CD14-positive monocyte (primary cell): Measurements from ENCODE around the gene DUS2. TPM values are rescaled to one million over a fixed set of nuclear protein-coding genes. Genes with fewer than 3 reads are reported as not detected.

ENCODE experiments used
- DNase-seq, 3 donors: peaks; one replicate each; pipeline ENCODE4 v3.0.0-alpha.2; 2011 to 2022
- H2AFZ ChIP-seq: 2 replicates; pipeline ENCODE4 v1.6.0; 2012; ENCODE audit warnings: mild to moderate bottlenecking, low read depth, low read length, inconsistent platforms; ENCODE audit not compliant: insufficient read depth, poor library complexity, severe bottlenecking
- H3K27ac ChIP-seq, 2 donors: 1 replicate in 1 of 2; 2 replicates in 1 of 2; pipeline ENCODE4 v1.5.1; 2012 to 2013; ENCODE audit warnings: low read length in 2 of 2, control low read depth in 1 of 2, inconsistent platforms in 1 of 2, low read depth in 1 of 2, mild to moderate bottlenecking in 1 of 2
- H3K27me3 ChIP-seq, 2 donors: one replicate each; pipeline versions ENCODE4 v1.6.0 to v1.6.1; 2011 to 2013; ENCODE audit warnings: low read length in 2 of 2; ENCODE audit not compliant: control insufficient read depth in 2 of 2, insufficient read depth in 2 of 2
- H3K36me3 ChIP-seq, 2 donors: replicated peaks in 1 of 2; 1 replicate in 1 of 2; 2 replicates in 1 of 2; pipeline versions ENCODE4 v1.5.1 to v1.6.1; 2012 to 2013; ENCODE audit warnings: low read length in 2 of 2, control low read depth in 1 of 2, inconsistent platforms in 1 of 2, mild to moderate bottlenecking in 1 of 2; ENCODE audit not compliant: insufficient read depth in 2 of 2, control insufficient read depth in 1 of 2
- H3K4me1 ChIP-seq, 2 donors: 1 replicate in 1 of 2; 2 replicates in 1 of 2; pipeline versions ENCODE4 v1.5.1 to v1.6.1; 2012 to 2013; ENCODE audit warnings: low read length in 2 of 2, control low read depth in 1 of 2, inconsistent platforms in 1 of 2, mild to moderate bottlenecking in 1 of 2, moderate library complexity in 1 of 2; ENCODE audit not compliant: insufficient read depth in 2 of 2, control insufficient read depth in 1 of 2
- H3K4me2 ChIP-seq: replicated peaks from 2 replicates; pipeline ENCODE3; 2012; ENCODE audit warnings: low read length, moderate library complexity, mild to moderate bottlenecking; ENCODE audit not compliant: poor library complexity, severe bottlenecking; ENCODE audit errors: extremely low read depth
- H3K4me3 ChIP-seq, 3 experiments: fragments of 200-600 bp in 1 of 3; sonication (generic) in 1 of 3; replicated peaks in 1 of 3; 1 replicate in 2 of 3; 2 replicates in 1 of 3; pipeline ENCODE4 v1.5.1; 2011 to 2013; ENCODE audit warnings: low read length in 3 of 3, mild to moderate bottlenecking in 3 of 3, control low read depth in 2 of 3, low read depth in 2 of 3, inconsistent platforms in 1 of 3, moderate library complexity in 1 of 3
- H3K79me2 ChIP-seq: 2 replicates; pipeline ENCODE4 v1.6.0; 2012; ENCODE audit warnings: mild to moderate bottlenecking, control low read depth, inconsistent platforms, low read length, moderate library complexity; ENCODE audit not compliant: insufficient read depth
- H3K9ac ChIP-seq: 2 replicates; pipeline ENCODE4 v1.6.0; 2017; ENCODE audit warnings: low read length, mild to moderate bottlenecking; ENCODE audit not compliant: insufficient read depth, poor library complexity, severe bottlenecking
- H3K9me3 ChIP-seq, 2 donors: replicated peaks in 1 of 2; 1 replicate in 1 of 2; 2 replicates in 1 of 2; pipeline versions ENCODE4 v1.5.1 to v1.6.1; 2012 to 2013; ENCODE audit warnings: low read length in 2 of 2, control low read depth in 1 of 2; ENCODE audit not compliant: control insufficient read depth in 1 of 2, insufficient read depth in 1 of 2
- H4K20me1 ChIP-seq: 2 replicates; pipeline ENCODE4 v1.6.0; 2012; ENCODE audit warnings: mild to moderate bottlenecking, low read length, control low read depth, moderate library complexity; ENCODE audit not compliant: insufficient read depth
- H3K27ac Mint-ChIP-seq, 7 donors: one replicate each; pipeline ENCODE4 v1.8.0; 2020; ENCODE audit warnings: mild to moderate bottlenecking in 7 of 7, mixed read lengths in 7 of 7, moderate library complexity in 6 of 7, inconsistent platforms in 2 of 7
- H3K27me3 Mint-ChIP-seq, 3 donors: one replicate each; pipeline ENCODE4 v1.8.0; 2021 to 2022; ENCODE audit warnings: low read depth in 3 of 3, mild to moderate bottlenecking in 3 of 3, mixed read lengths in 3 of 3, moderate library complexity in 3 of 3, inconsistent platforms in 1 of 3
- H3K36me3 Mint-ChIP-seq, 2 donors: one replicate each; pipeline ENCODE4 v1.8.0; 2020; ENCODE audit warnings: mixed read lengths in 2 of 2, inconsistent platforms in 1 of 2, mild to moderate bottlenecking in 1 of 2
- H3K4me1 Mint-ChIP-seq: one replicate; pipeline ENCODE4 v1.8.0; 2020; ENCODE audit warnings: mild to moderate bottlenecking, mixed read lengths
- H3K4me3 Mint-ChIP-seq, 2 donors: one replicate each; pipeline ENCODE4 v1.8.0; 2020; ENCODE audit warnings: mild to moderate bottlenecking in 2 of 2, mixed read lengths in 2 of 2, moderate library complexity in 1 of 2
- H3K9me3 Mint-ChIP-seq, 7 donors: one replicate each; pipeline ENCODE4 v1.8.0; 2020 to 2022; ENCODE audit warnings: mixed read lengths in 7 of 7, mild to moderate bottlenecking in 6 of 7, moderate library complexity in 6 of 7, inconsistent platforms in 2 of 7
- WGBS: methylation state at CpG from one replicate; pipeline ENCODE4 v1.1.5; 2013; ENCODE audit warnings: missing lambda C conversion rate; ENCODE audit not compliant: insufficient coverage; 5-methylcytosine and 5-hydroxymethylcytosine counted together
- intact Hi-C, 2 donors: fragments of 100-400 bp; cut with micrococcal nuclease; formaldehyde crosslinking; loops; one replicate each; pipeline versions ENCODE4 v1.15.0 to v1.15.1; 2023
- polyA plus RNA-seq, 3 donors: library from polyadenylated mRNA; depleted of rRNA in 1 of 3; unstranded in 2 of 3; stranded (reverse) in 1 of 3; fragments of 300-500 nt in 2 of 3; fragments of >200 nt in 1 of 3; fragmentation: Illumina TruSeq in 2 of 3; gene quantifications; 1 replicate in 2 of 3; 2 replicates in 1 of 3; pipeline ENCODE4 v1.2.3, GENCODE V29; 2012 to 2021
- TF ChIP-seq, protein P1 (sequence below): fragments of 200-600 bp; IDR thresholded peaks from one replicate; pipeline ENCODE4 v1.8.0; 2022; ENCODE audit warnings: antibody characterized with exemption, mild to moderate bottlenecking

The DUS2 gene
- polyA plus RNA-seq, 3 donors, result 18.4 to 40.7 (median 33.2) TPM

DNA sequence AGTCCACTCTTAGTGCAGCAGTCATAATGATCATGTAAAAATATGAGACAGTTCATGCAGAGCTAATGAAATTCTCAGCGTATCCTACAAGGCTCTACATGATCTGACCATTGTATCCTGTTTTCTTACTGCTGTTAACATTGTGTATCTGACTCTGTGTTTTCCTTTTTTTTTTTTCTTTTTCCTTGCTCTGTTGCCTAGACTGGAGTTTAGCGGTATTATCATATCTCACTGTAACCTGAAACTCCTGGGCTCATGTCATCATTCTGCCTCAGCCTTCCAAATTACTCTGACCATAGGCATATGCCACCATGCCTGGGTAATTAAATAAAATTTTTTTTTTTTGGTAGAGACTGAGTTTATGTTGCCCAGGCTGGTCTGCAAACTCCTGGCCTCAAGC, 12.1 kb downstream of the DUS2 start:
- no peaks in the 10 kb centered on the region for H3K27me3 ChIP-seq
- no peak overlapping the region for H3K4me3 ChIP-seq
- no peak overlapping the region for H3K9ac ChIP-seq
- no peaks in the 10 kb centered on the region for H3K9me3 ChIP-seq
- no peaks in the 10 kb centered on the region for H3K9me3 Mint-ChIP-seq
- peaks cover 0 to 19% of the 10 kb centered on the region in 2 donors for H3K36me3 ChIP-seq
- H2AFZ ChIP-seq, result no peak overlapping the region
- intact Hi-C loops, result no loop called here
- H3K4me1 Mint-ChIP-seq, result peaks cover 34% of the 10 kb centered on the region
- peak overlapping the region in 1 of 7 donors; percentile 3 for H3K27ac Mint-ChIP-seq
- peaks cover 28 to 33% of the 10 kb centered on the region in 2 donors for H3K36me3 Mint-ChIP-seq
- no CpG with 5 or more reads among the region's 2 CpGs for WGBS
- peaks cover 33 to 36% of the 10 kb centered on the region in 2 donors for H3K4me1 ChIP-seq
- H3K27ac ChIP-seq, result no peak overlapping the region
- no peaks in the 10 kb centered on the region for H4K20me1 ChIP-seq
- H3K4me2 ChIP-seq, result no peak overlapping the region
- no peak overlapping the region for H3K4me3 Mint-ChIP-seq
- no peak for DNase-seq
- TF ChIP-seq, protein P1, sequence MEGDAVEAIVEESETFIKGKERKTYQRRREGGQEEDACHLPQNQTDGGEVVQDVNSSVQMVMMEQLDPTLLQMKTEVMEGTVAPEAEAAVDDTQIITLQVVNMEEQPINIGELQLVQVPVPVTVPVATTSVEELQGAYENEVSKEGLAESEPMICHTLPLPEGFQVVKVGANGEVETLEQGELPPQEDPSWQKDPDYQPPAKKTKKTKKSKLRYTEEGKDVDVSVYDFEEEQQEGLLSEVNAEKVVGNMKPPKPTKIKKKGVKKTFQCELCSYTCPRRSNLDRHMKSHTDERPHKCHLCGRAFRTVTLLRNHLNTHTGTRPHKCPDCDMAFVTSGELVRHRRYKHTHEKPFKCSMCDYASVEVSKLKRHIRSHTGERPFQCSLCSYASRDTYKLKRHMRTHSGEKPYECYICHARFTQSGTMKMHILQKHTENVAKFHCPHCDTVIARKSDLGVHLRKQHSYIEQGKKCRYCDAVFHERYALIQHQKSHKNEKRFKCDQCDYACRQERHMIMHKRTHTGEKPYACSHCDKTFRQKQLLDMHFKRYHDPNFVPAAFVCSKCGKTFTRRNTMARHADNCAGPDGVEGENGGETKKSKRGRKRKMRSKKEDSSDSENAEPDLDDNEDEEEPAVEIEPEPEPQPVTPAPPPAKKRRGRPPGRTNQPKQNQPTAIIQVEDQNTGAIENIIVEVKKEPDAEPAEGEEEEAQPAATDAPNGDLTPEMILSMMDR, result no peak
- H3K79me2 ChIP-seq, result peaks cover 15% of the 10 kb centered on the region
- H3K27me3 Mint-ChIP-seq, result peaks cover 0 to 2% (median 0%) of the 10 kb centered on the region in 3 donors

DNA sequence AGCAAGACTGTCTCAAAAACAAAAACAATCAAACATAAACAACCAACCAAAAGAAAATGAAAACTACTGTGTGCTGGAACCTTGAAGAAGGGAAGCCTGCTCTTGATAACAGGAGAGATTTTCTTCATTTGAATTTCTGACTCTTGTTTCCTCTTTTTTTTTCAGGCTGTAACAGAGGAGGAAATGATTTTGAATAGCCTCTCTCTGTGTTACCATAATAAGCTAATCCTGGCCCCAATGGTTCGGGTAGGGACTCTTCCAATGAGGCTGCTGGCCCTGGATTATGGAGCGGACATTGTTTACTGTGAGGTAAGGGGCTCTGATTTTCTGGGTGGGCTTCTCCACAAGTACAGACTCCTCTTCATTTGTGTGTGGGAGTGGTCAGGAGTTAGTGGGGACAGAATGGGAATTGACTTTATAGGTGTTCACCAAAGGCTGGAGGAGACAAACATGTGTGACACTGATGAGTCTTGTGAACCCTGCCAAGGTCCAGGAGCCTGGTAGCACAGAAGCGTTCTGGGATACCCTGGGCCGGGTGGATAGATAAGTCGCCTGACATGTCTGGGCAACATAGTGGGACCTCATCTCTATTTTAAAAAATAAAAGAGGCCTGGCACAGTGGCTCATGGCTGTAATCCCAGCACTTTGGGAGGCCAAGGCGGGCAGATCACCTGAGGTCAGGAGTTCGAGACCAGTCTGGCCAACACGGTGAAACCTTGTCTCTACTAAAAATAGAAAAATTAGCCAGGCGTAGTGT, 14.9 kb downstream of the DUS2 start:
- no peaks in the 10 kb centered on the region for H3K9me3 ChIP-seq
- peaks cover 0 to 3% of the 10 kb centered on the region in 2 donors for H3K36me3 ChIP-seq
- H3K4me1 Mint-ChIP-seq, result peaks cover 56% of the 10 kb centered on the region
- TF ChIP-seq, protein P1, result no peak
- peak overlapping the region; percentile 8 to 65 (median 26) for H3K4me3 ChIP-seq
- intact Hi-C loops, result no loop called here
- H3K27ac Mint-ChIP-seq, result peak overlapping the region; percentile 87 to 98 (median 92)
- peak overlapping the region; percentile 82 for H2AFZ ChIP-seq
- H3K4me1 ChIP-seq, result peaks cover 61 to 64% of the 10 kb centered on the region in 2 donors
- H3K27ac ChIP-seq, result peak overlapping the region; percentile 74 to 87
- DNase-seq, result peak in 2 of 3 donors; percentile 10 to 30
- no peaks in the 10 kb centered on the region for H4K20me1 ChIP-seq
- peaks cover 28% of the 10 kb centered on the region for H3K79me2 ChIP-seq
- peak overlapping the region; percentile 30 for H3K9ac ChIP-seq
- peaks cover 0 to 2% (median 1%) of the 10 kb centered on the region in 3 donors for H3K27me3 Mint-ChIP-seq
- peak overlapping the region; percentile 72 for H3K4me2 ChIP-seq
- no peaks in the 10 kb centered on the region for H3K9me3 Mint-ChIP-seq
- H3K27me3 ChIP-seq, result no peaks in the 10 kb centered on the region
- H3K36me3 Mint-ChIP-seq, result peaks cover 10 to 13% of the 10 kb centered on the region in 2 donors
- H3K4me3 Mint-ChIP-seq, result peak overlapping the region; percentile 62 to 84
- WGBS, result 100% methylated on average over 3 of the region's 9 CpGs
